Measurements from ENCODE around the gene ATP1A1.

ATP1A1 gene

DNA sequence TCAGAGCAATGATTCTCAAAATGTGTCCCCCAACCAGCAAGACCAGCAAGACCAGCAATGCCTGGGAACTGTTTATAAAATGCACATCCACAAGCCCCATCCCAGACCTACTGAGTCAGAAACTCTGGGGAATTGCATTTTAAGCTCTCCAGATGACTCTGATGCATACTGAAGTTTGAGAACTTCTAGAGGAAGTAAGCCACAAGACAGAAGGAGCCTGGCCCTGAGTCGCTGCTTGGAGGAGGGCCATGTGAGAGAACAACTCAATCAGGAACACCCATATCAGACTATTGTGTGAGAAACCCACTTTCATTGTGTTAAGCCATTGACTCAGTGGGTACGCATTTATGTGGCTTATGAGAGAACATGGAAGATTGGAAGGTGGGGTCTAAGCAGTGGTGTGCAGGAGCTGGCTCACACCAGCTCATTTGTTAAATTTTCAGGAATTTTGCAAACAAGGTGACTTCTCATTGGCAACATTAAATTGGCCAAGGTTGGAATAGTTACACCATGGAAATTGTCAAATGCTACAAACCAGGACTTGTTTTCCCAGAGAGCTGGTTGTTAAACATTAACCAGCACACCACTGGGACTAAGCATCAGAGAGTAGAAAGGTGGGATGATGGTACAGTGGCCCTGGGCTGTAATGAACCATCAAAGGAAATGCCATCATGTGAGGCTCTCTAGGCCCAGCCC, 38.9 kb downstream of the ATP1A1 start:
- TF ChIP-seq, protein P1, sequence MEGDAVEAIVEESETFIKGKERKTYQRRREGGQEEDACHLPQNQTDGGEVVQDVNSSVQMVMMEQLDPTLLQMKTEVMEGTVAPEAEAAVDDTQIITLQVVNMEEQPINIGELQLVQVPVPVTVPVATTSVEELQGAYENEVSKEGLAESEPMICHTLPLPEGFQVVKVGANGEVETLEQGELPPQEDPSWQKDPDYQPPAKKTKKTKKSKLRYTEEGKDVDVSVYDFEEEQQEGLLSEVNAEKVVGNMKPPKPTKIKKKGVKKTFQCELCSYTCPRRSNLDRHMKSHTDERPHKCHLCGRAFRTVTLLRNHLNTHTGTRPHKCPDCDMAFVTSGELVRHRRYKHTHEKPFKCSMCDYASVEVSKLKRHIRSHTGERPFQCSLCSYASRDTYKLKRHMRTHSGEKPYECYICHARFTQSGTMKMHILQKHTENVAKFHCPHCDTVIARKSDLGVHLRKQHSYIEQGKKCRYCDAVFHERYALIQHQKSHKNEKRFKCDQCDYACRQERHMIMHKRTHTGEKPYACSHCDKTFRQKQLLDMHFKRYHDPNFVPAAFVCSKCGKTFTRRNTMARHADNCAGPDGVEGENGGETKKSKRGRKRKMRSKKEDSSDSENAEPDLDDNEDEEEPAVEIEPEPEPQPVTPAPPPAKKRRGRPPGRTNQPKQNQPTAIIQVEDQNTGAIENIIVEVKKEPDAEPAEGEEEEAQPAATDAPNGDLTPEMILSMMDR (IDR thresholded peaks at IDR 0.05; ENCODE audit: control insufficient read depth, extremely low read depth, insufficient read depth): no peak
- H3K4me3 ChIP-seq (ENCODE audit: low read depth, low read length): no peak overlapping the region
- no peak for DNase-seq (ENCODE audit: low read depth)

DNA sequence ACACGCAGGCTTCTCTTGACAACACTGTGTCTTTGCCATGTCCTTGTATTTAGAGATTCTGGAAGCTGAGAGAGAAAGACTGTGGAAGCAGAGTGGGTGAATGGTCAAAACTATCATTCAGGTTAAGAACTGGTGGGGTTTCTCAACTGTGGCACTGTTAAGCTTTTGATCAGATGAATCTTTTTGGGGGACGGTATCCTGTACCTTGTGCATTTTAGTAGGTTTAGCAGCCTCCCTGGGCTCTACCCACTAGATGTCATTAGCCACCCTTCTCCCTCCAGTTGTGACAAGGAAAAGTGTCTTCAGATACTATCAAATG, 39.4 kb downstream of the ATP1A1 start:
- H3K4me3 ChIP-seq (ENCODE audit: low read depth, low read length): no peak overlapping the region
- DNase-seq (ENCODE audit: low read depth): no peak
- TF ChIP-seq, protein P1 (IDR thresholded peaks at IDR 0.05; ENCODE audit: control insufficient read depth, extremely low read depth, insufficient read depth): no peak

DNA sequence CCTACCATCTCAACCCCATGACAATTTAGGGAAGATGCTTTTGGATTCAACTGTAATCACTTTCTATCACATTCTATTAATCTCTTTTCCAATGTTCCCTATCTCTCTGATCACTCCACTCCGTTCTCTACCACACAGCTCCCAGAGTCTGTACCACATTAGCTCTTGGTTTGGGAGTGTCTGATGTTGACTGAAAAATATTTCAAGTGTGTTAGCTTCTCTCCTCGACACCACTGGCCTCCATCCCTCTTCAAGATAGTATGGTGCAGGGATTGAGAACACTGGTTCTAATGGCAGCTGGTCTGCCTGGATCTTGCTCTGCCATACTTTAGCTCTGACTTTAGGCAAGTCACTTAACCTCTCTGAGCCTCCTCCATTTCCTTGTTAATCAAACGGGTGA, 39.9 kb downstream of the ATP1A1 start:
- TF ChIP-seq, protein P1 (IDR thresholded peaks at IDR 0.05; ENCODE audit: control insufficient read depth, extremely low read depth, insufficient read depth): no peak
- no peak overlapping the region for H3K4me3 ChIP-seq (ENCODE audit: low read depth, low read length)
- DNase-seq (ENCODE audit: low read depth): no peak

DNA sequence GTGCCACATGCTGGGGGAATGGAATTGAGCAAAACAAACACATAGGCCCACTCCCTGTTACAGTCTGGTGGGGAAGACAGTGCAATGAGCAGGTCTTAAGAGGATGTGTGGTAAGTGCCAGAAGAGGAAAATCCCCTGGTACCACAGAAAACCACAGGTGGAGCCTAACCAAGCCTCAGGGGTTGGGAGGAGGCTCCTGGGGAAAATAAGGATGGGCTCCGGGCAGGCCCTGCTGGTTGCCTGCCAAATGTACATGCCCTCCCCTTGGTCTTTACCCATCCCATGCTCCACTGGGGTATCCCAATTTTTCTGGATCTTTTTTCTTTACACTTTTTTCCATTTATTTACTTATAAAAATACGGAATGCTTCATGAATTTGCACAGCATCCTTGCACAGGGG, 40.4 kb downstream of the ATP1A1 start:
- TF ChIP-seq, protein P1 (IDR thresholded peaks at IDR 0.05; ENCODE audit: control insufficient read depth, extremely low read depth, insufficient read depth): no peak
- no peak for DNase-seq (ENCODE audit: low read depth)
- no peak overlapping the region for H3K4me3 ChIP-seq (ENCODE audit: low read depth, low read length)

DNA sequence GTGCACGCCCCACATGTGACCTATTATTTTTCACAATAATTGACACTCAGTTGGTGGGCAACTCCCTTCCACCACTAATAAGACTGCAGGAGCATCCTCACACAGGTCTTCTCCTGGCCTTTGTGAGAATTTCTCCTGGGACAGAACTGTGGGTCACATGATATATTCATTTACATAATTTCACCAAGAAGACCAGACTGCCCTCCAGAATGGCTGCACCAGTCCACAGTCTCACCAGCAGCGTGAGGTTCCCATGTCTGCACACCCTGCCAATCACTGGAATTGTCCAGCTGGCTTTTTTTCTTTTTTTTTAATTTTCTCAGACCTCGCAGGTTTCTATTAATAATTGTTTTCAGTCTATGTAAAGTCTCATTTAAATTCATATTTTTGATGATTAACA, 41.3 kb downstream of the ATP1A1 start:
- DNase-seq (ENCODE audit: low read depth): no peak
- TF ChIP-seq, protein P1 (IDR thresholded peaks at IDR 0.05; ENCODE audit: control insufficient read depth, extremely low read depth, insufficient read depth): no peak

DNA sequence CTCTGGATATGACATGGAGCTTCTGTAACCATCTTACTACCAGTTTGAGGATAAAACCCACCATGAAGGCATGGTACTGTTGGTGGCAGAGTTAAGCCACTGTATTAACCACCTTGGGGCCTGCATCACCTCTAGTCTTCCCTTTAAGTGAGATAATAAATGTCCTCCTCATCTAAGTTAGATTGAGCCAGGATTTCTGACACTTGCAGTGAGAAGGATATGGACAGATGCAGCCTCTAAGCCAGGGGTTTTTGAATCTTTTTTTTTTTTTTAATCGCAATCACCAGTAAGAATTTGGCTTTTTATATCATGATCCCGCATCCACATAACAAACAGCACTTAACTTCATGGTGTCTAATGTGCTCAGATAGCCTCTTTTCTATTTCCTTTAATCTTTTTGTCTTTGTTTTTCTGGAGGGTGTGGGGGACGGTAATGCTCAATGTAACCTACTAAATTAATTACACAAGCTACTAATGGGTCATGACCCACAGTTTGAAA, 42.2 kb downstream of the ATP1A1 start:
- DNase-seq (ENCODE audit: low read depth): no peak
- TF ChIP-seq, protein P1 (IDR thresholded peaks at IDR 0.05; ENCODE audit: control insufficient read depth, extremely low read depth, insufficient read depth): no peak
- H3K4me3 ChIP-seq (ENCODE audit: low read depth, low read length): no peak overlapping the region

More for the DNA sequence above, 41.3 kb downstream of the ATP1A1 start:
- H3K4me3 ChIP-seq (ENCODE audit: low read depth, low read length): no peak overlapping the region

Measured in LNCaP clone FGC (cell line).